NCI-H446 treated with DMSO at 0.1 percent for 48 hours (cell line): ENCODE measurements around the gene MRPL36.
A peak's percentile ranks its signal among the peaks of the same experiment; 100 is the strongest.
"Not testable (repeated sequence)": the region's sequence is repeated elsewhere in the genome, so short reads cannot be mapped to it uniquely, and the experiment has no call there.

Experiments used
- DNase-seq: peaks from one replicate; lab custom pipeline; 2025; lab: John Stamatoyannopoulos, UW

The MRPL36 gene

DNA sequence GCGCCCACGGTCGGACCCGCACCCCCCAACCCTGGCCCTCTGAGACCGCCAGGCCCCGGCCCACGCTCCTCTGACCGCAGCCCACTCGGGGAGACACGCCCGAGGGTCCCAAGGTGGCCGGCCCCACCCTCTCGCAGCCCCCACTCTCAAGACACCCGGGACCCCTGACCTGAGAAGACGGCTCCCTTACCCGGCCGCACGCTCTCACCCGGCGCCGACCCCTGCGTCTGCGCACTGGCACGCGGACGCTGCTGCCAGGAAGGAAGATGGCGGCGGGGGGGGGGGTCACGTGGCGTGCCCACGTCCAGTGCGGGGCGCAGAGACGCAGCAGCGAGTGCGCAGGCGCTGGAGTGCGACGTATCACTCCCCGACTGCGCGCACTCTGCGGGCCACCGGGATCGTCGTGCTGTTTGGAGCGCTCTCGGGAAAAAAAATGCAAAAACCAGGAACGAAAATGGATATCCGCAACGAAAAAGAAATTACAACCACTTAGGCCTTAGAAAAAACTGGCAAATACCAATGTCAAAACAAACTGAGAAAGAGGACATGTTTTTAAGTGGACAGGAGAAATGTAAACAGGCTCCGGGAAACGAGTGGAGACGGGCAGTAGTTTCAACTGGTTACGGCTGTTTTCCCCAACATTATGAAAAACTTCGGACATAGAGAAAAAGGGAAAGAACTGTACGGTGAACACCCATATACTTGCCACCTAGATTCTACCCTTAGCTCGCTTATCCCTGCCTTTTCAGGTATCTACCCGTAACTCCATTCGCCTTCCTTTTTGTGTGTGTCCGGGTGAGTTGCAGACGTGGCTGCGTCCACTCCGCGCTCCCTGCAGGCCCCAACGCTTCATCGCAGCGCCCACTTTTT is at the start of gene MRPL36:
TSS of gene MRPL36 (minus strand) at position 236 of the 870 bp plus-strand sequence. CDS start 902 bp downstream, outside the sequence.
- DNase-seq, result peak; percentile 83

DNA sequence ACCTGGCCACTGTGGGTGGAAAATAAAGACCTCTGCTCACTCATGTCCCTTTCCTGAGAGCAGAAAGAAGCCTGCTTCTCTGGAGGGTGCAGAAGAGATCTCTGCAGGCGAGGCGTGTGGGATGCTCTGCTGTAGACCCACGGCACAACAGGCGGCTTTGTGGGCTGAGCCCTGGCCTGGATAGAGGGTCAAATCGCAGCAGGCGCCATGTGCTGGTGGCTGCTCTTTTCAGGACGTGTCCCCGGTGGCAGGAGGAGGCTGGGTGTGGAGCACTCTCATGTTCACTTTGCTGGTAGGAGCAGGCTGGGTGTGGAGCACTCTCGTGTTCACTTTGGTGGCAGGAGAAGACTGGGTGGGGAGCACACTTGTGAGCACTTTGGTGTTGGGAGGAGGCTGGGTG is 48.0 kb upstream of the MRPL36 start:
- DNase-seq, result no peak

- DNase-seq, result no peak
Measured at GRCh38 chr5:1847056-1847455, 47.4 kb upstream of the MRPL36 start.

DNA sequence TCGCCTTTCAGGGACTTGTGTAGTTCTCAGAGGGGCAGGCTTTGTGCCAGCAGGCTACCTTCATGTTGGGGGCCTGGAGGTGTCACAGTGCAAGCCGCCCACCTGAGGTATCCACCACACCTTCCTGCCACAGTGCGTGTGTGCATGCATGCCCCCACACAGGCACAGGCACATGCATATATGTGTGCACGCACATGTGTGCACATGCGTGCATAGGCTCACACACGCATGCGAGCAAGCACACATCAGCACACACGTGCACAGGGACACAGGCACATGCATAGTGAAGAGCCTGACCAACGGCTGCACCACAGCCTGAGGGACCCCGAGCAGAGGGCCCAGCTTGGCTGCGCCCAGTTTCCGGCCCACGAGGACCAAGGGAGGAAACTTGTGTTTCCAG is 46.9 kb upstream of the MRPL36 start:
- DNase-seq, result no peak

DNA sequence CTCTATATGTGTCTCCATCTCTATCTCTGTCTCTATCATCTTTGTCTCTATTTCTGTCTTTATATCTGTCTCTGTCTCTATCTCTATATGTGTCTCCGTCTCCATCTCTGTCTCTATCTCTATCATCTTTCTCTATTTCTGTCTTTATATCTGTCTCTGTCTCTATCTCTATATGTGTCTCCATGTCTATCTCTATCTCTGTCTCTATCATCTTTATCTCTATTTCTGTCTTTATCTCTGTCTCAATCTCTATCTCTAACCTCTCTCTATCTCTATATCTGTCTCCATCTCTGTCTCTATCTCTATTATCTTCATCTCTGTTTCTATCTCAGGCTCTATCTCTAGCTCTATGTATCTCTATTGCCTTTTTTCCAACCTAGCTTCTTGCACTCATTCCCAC is 46.1 kb upstream of the MRPL36 start:
- DNase-seq, result no peak

GRCh38 chr5:1844708-1845436 is 45.2 kb upstream of the MRPL36 start:
- DNase-seq, result no peak

DNA sequence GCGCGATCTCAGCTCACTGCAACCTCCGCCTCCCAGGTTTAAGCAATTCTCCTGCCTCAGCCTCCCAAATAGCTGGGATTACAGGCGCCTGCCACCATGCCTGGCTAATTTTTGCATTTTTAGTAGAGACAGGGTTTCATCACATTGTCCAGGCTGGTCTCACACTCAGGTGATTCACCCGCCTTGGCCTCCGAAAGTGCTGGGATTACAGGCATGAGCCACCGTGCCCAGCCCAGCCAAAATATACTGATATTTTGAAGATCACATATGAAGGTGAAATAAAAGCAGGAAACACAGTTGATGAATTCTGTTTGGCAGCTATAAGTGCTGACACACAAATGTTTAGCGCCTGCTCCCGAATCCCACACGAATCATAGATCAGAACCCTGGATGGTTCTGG is 44.1 kb upstream of the MRPL36 start:
- not testable (repeated sequence) for DNase-seq

GRCh38 chr5:1842004-1842819 is 42.6 kb upstream of the MRPL36 start:
- no peak for DNase-seq

- DNase-seq, result no peak
Measured at GRCh38 chr5:1840741-1841521, 41.3 kb upstream of the MRPL36 start.

DNA sequence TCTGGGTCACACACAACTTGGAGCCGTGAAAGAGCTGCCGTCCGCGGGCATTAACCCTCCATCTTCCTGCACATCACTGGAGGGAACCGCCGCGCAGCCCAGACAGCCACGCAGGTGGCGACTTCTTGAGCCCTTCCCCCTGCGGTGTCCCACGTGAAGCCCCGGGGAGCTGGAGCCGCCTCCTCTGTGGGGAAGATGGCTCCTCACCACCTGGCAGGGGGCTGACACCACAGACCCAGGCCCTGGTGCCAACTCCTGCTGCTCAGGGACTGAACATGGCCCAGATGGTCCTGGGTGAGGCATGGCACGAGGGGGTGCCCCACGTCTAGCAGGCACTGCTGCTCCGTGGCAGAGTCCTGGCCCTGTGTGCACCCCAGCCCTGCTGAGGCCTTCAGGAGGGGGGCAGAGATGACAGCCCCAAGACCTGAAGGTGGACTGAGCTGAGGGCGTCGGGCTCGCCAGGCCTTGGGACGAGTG is 40.5 kb upstream of the MRPL36 start:
- no peak for DNase-seq

GRCh38 chr5:1838013-1838412 is 38.4 kb upstream of the MRPL36 start:
- no peak for DNase-seq

- DNase-seq, result no peak
Measured at GRCh38 chr5:1836891-1837880, 37.5 kb upstream of the MRPL36 start.

- DNase-seq, result no peak
Measured at GRCh38 chr5:1836176-1836890, 36.7 kb upstream of the MRPL36 start.

- no peak for DNase-seq
Measured at GRCh38 chr5:1835431-1835830, 35.8 kb upstream of the MRPL36 start.

GRCh38 chr5:1834721-1835429 is 35.2 kb upstream of the MRPL36 start:
- no peak for DNase-seq

- DNase-seq, result no peak
Measured at GRCh38 chr5:1834022-1834551, 34.5 kb upstream of the MRPL36 start.

DNA sequence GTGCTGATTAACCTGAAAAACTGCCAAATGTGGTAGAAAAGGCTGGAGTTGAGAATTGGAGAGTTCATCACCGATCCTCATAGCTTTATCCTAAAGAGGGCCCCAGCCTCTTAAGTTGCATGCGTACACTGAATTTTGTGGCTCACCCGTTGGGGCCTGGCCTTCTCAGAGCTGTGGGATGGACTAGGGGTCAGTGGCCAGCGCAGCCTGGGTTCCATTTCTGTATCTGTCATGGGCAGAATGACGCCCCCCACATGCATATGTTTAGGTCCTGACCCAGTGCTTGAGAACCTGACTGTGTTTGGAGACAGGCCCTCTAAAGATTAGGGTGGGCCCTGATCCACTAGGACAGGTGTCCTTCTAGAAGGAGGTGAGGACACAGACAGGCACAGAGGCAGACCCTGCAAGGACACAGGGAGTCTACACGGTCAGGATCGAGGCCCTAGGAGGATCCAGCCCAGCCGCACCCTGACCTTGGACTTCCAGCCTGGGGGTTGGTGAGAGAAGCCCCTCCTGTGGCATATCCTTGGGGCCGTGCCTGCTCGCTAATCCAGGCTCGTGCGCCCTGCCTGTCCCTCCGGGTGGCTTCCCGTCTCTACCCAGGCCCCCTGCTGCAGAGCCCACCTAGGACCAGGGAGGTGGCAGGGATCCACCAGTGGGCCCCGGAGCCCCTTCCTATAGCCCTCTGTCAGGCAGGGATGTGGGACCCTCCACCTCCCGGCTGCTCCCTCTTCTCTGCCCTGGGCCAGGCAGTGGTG is 33.8 kb upstream of the MRPL36 start:
- no peak for DNase-seq
